ENCODE results near the gene VPS41.

Gene VPS41

GRCh38 chr7:38829488-38830165, 79.4 kb downstream of the VPS41 start:
- DNase-seq: no peak
- TF ChIP-seq POLR2A (IDR thresholded peaks at IDR 0.05; ENCODE audit: low read length) (no peak), GATA1 (IDR thresholded peaks at IDR 0.05; ENCODE audit: low read depth, low read length) (no peak)

DNA sequence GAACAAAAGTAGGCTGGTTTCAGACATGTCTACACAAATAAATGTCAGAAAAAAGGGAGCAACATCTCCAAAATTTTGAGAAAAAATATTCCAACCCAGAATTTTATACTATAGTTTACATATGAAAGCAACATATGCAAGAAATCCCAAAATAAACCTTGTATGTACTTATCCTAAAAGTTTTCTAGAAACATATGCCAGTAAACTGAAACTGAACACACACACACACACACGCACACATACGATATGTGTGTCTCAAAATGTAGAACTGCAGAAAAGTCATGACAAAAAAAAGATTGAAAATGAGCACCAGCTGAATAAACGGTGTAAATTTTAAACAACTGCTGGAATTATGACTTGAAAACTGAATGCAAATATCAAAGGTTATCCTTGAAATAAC, 81.0 kb downstream of the VPS41 start:
- DNase-seq: no peak
- no peak for TF ChIP-seq POLR2A (IDR thresholded peaks at IDR 0.05; ENCODE audit: low read length)
- no peak for TF ChIP-seq GATA1 (IDR thresholded peaks at IDR 0.05; ENCODE audit: low read depth, low read length)

GRCh38 chr7:38825721-38826440, 83.1 kb downstream of the VPS41 start:
- no peak for TF ChIP-seq POLR2A (IDR thresholded peaks at IDR 0.05; ENCODE audit: low read length)
- TF ChIP-seq GATA1 (IDR thresholded peaks at IDR 0.05; ENCODE audit: low read depth, low read length): no peak
- DNase-seq: no peak

- DNase-seq: no peak
- TF ChIP-seq GATA1 (IDR thresholded peaks at IDR 0.05; ENCODE audit: low read depth, low read length) (no peak), POLR2A (IDR thresholded peaks at IDR 0.05; ENCODE audit: low read length) (no peak)
These were observed 84.0 kb downstream of the VPS41 start for GRCh38 chr7:38824948-38825347.

DNA sequence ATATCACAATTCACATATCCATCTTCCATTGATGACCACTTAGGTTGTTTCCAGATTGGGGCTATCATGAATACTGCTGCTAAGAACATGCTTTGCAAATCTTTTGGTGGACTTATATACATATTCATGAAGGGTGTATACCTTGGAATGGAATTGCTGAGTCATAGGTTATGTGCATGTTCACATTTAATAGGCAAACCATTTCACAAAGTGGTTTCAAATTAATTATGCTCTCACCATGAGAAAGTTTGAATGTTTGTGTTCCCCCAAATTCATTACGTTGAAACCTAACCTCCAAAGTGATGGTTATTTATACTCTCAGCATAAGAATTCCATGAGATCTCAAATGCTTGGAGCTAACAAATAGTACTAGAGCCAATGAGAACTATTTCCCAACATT, 86.4 kb downstream of the VPS41 start:
- DNase-seq: peak; percentile 17 to 51
- TF ChIP-seq GATA1 (IDR thresholded peaks at IDR 0.05; ENCODE audit: low read depth, low read length): no peak
- TF ChIP-seq POLR2A (IDR thresholded peaks at IDR 0.05; ENCODE audit: low read length): no peak

GRCh38 chr7:38820571-38820970, 88.4 kb downstream of the VPS41 start:
- TF ChIP-seq GATA1 (IDR thresholded peaks at IDR 0.05; ENCODE audit: low read depth, low read length) (no peak), POLR2A (IDR thresholded peaks at IDR 0.05; ENCODE audit: low read length) (no peak)
- DNase-seq: no peak

DNA sequence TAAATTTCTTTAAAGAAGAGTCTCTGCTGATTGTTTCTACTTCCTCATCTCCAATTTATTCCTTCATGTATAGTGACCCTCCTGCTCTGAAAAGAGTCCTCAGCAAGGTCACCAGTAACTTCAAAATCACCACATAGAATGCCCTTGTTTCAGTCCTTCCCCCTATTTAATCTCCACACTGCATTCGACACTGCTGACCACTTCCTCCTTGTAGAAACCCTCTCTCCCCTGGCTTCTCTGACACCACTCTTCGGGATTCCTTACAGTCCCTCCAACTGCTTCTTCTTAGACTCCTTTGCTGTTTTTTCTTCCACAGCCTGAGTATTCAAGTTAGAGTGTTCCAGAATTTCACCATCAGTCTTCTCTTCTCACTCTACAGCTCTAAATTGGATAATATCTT, 89.5 kb downstream of the VPS41 start:
- DNase-seq: no peak
- TF ChIP-seq GATA1 (IDR thresholded peaks at IDR 0.05; ENCODE audit: low read depth, low read length) (no peak), POLR2A (IDR thresholded peaks at IDR 0.05; ENCODE audit: low read length) (no peak)

DNA sequence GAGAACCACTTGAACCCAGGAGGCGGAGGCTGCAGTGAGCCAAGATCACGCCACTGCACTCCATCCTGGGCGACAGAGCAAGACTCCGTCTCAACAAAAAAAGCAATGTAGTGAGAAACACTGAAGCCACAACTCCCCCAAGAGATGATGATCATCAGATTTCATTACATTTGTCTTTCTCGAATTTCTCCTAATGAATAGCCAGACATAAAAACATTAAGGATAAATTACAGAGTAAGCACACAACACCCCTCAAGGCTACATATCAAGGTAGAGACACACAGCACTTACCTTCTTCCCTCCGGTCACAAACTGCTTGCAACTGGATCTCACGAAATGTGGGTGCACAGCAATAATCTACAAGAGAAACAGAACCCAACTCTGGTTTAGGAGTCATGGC, 91.5 kb downstream of the VPS41 start:
- TF ChIP-seq POLR2A (IDR thresholded peaks at IDR 0.05; ENCODE audit: low read length): no peak
- no peak for TF ChIP-seq GATA1 (IDR thresholded peaks at IDR 0.05; ENCODE audit: low read depth, low read length)
- no peak for DNase-seq

DNA sequence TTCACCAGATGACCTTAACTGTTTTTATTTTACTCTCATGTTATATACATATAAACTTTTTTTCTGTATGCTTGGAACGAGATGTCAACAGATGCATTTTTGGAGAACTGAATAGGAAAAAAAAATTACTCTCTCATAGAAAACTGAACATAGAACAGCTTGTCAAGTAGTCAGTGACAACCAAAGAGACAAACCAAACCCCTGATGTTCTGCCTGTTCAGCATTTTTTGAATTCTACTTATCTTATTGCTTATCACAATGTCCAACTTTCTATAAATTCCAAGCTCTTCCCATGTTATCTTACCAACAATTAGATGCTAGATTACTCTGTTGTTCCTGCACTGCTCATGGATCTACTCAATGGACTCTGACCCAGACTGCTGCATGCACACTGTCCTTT, 95.2 kb downstream of the VPS41 start:
- DNase-seq: no peak
- TF ChIP-seq GATA1 (IDR thresholded peaks at IDR 0.05; ENCODE audit: low read depth, low read length) (no peak), POLR2A (IDR thresholded peaks at IDR 0.05; ENCODE audit: low read length) (no peak)

DNA sequence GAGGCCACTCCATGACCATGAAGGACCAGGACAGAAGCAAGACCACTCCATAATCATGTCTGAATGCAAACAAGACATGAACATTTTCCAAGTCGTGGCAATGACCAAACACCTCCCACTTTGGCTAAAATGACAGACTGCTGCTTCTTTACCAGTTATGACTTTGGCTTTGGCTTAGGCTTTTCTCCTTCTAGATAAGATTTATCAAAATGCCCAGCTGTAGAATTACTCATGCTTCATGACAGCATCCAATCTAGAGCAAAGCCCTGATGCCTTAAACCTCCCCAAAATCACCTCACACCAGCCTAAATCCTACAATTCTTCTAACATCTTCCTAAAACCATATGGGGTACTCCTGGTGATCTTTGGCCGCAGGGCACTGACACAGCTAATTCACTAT, 102.1 kb downstream of the VPS41 start:
- TF ChIP-seq GATA1 (IDR thresholded peaks at IDR 0.05; ENCODE audit: low read depth, low read length): no peak
- no peak for TF ChIP-seq POLR2A (IDR thresholded peaks at IDR 0.05; ENCODE audit: low read length)
- peak; percentile 88 to 89 for DNase-seq

DNA sequence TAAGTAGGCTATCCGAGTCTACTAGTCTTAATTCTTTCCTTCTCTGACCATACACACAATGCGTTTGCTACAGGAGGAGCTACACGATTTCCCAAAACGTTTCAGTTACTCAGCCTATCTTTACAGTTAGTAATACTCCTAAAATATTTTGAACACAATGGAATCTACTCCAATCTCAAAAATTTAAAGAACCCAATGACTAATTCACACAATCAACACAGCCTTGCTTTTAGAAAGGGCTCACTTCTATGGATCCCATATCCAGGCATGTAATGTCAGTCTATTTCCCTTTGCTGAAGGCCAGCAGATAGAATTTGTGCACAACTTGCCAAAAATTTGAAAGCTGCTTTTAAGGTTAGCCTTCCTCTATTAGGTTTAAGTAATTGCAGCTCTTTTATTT, 107.2 kb downstream of the VPS41 start:
- no peak for DNase-seq
- TF ChIP-seq GATA1 (IDR thresholded peaks at IDR 0.05; ENCODE audit: low read depth, low read length) (no peak), POLR2A (IDR thresholded peaks at IDR 0.05; ENCODE audit: low read length) (no peak)

DNA sequence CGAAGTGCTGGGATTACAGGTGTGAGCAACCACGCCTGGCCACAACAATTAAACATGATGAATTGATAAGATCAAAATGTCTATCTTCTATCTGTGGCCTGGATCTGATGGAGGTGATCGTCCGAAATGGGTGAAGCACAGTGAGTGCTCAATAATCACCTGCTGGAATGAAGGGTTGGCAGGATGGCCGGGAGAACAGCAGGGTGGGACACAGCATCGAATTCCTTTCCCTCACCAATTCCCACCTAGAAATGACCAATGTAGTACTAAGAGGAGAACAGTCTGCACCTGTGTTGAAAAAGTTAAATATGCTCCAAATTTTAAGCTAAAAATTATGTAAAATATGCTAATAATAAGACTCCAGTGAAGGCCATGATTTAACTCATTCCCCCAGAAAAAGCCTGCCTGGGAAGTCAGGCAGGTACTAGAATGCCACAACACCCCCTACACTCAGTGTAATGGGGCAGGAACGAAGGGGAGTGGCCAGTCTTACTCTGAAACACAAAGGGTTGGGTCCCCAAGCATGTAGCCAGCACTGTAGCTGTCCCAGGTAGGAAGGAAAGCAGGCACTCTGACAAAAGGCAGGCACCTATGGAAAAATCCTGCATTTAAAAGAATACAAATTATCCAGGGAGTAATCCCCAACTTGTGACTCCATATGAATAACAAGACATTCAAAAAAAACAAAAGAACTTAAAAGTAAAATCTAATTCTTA, 110.3 kb downstream of the VPS41 start:
- DNase-seq: no peak
- no peak for TF ChIP-seq POLR2A (IDR thresholded peaks at IDR 0.05; ENCODE audit: low read length)
- TF ChIP-seq GATA1 (IDR thresholded peaks at IDR 0.05; ENCODE audit: low read depth, low read length): no peak

DNA sequence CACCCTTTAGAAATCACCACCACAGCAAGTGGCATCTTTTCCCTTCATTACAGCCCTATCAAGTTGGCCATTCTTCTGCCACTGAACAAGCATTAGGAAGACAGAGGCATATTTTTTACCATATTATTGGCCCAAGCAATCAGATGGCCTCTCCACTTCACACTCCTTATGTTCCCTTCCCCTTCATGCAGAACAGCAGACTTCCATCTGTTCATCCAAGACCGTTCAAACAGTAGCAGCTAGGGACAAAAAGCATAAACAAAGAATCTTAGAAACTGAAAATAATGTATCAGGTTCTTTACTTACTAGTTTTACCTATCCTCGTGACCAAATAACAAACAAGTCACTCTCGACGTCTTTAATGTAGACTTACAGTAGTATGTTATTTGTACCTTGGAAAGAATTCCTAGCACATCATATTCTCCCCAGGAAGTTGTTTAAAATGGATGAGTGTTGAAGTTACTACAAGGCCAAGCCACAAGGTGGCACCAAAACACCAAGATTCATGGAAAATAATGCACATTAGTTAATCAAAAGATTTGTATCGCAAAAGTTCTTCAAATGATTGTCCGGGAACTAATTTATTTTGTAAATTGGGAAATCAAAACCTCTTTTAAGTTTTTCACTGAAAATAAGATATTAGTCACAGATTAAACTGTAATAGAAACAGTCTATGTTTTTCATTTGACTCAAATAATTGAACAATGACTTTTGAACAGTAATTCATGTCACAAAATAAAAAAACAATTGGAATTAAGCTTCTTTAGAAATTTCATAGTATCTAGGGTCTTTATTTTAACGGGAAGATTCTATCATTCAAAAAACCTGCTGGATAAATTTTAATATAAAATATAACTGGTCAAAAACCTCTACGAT, 112.1 kb downstream of the VPS41 start:
- TF ChIP-seq POLR2A (IDR thresholded peaks at IDR 0.05; ENCODE audit: low read length) (no peak), GATA1 (IDR thresholded peaks at IDR 0.05; ENCODE audit: low read depth, low read length) (no peak)
- peak; percentile 59 to 82 for DNase-seq

DNA sequence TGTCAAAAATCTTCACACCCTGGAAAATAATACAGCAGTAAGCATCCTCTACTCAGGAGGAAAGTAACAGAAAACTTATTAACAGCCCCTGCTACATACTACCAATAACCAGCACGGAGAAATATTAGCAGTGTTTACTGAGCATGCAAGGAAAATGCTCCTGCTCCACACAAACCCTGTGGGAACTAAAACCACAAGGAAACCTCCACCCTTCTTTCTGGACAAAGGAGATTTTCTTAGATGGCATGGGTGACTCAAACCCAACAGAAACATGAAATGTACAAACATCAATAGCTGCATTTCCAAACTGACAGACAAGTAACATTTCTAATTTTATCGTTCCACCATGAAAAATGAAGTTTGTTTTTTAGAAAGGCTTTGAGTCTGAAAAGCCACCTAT, 113.4 kb downstream of the VPS41 start:
- DNase-seq: no peak
- no peak for TF ChIP-seq POLR2A (IDR thresholded peaks at IDR 0.05; ENCODE audit: low read length)
- no peak for TF ChIP-seq GATA1 (IDR thresholded peaks at IDR 0.05; ENCODE audit: low read depth, low read length)

Data from erythroblast (primary cell).